Right ventricle myocardium inferior (tissue), 1 donor: ENCODE measurements around the gene TCF7L2. TPM values are rescaled to one million over a fixed set of nuclear protein-coding genes. Genes with fewer than 3 reads are reported as not detected.
"Not testable (repeated sequence)": the region's sequence is repeated elsewhere in the genome, so short reads cannot be mapped to it uniquely, and the experiment has no call there.

Experiments
- ATAC-seq: fragments of 200-7000 bp; cut with Tn5 transposase; one replicate; pipeline ENCODE4 v1.9.1; 2020; ENCODE audit warnings: mild to moderate bottlenecking, moderate library complexity
- DNase-seq: peaks from one replicate; pipeline ENCODE4 v3.0.0; 2021; ENCODE audit errors: missing footprints
- intact Hi-C: fragments of 100-400 bp; cut with DNase I; formaldehyde crosslinking; loops from one replicate; pipeline ENCODE4 v1.11.0; 2022
- total RNA-seq: library from RNA; stranded (reverse); fragmentation: NEBNext Ultra II Directional; extraction: Animal tissue kit (Norgen Biotek cat#: 25700); gene quantifications from one replicate; pipeline ENCODE4 v1.2.1, GENCODE V29; 2021
- donor health status: DM: no; HTN: yes; CAD: no; lungs with severe emphysema.

The TCF7L2 gene
- total RNA-seq, 1 donor from 2014 or later: 12.4 TPM

GRCh38 chr10:113053091-113053490, 103.0 kb downstream of the TCF7L2 start:
- intact Hi-C loops: no loop called here
- ATAC-seq (peak; percentile 69), DNase-seq (no peak)

GRCh38 chr10:113053881-113054280, 103.8 kb downstream of the TCF7L2 start:
- DNase-seq (no peak), ATAC-seq (no peak)
- intact Hi-C loops: no loop called here

GRCh38 chr10:113055458-113055857, 105.4 kb downstream of the TCF7L2 start:
- intact Hi-C loops: loop anchor here (5.0 kb wide), 1 partner anchor 33 kb away; no protein-coding TSS in a partner anchor
- no peak for DNase-seq
- no peak for ATAC-seq

GRCh38 chr10:113056030-113056429, 106.0 kb downstream of the TCF7L2 start:
- DNase-seq (no peak), ATAC-seq (no peak)
- intact Hi-C loops: loop anchor here (5.0 kb wide), 1 partner anchor 34 kb away; no protein-coding TSS in a partner anchor

- no peak for ATAC-seq
- intact Hi-C loops: loop anchor here (5.0 kb wide), 1 partner anchor 34 kb away; no protein-coding TSS in a partner anchor
- no peak for DNase-seq
Measured at GRCh38 chr10:113056441-113057021, 106.5 kb downstream of the TCF7L2 start.

GRCh38 chr10:113057948-113058522, 108.0 kb downstream of the TCF7L2 start:
- ATAC-seq (no peak), DNase-seq (no peak)
- intact Hi-C loops: loop anchor here (5.0 kb wide), 1 partner anchor 36 kb away; no protein-coding TSS in a partner anchor

GRCh38 chr10:113058523-113059370, 108.7 kb downstream of the TCF7L2 start:
- intact Hi-C loops: loop anchor here (5.0 kb wide), 1 partner anchor 36 kb away; no protein-coding TSS in a partner anchor
- ATAC-seq (no peak), DNase-seq (no peak)

- intact Hi-C loops: loop anchor here (5.0 kb wide), 1 partner anchor 37 kb away; no protein-coding TSS in a partner anchor
- DNase-seq (no peak), ATAC-seq (peak; percentile 65)
Measured at GRCh38 chr10:113059371-113059780, 109.3 kb downstream of the TCF7L2 start.

- DNase-seq: peak; percentile 86
- intact Hi-C loops: loop anchor here (5.0 kb wide), 2 partner anchors 67 to 108 kb away; partner anchors contain the start of gene TCF7L2
- peak; percentile 83 for ATAC-seq
Measured at GRCh38 chr10:113060201-113061053, 110.4 kb downstream of the TCF7L2 start.

- DNase-seq (no peak), ATAC-seq (no peak)
- intact Hi-C loops: loop anchor here (5.0 kb wide), 2 partner anchors 66 to 109 kb away; partner anchors contain the start of gene TCF7L2
Measured at GRCh38 chr10:113061054-113061430, 111.0 kb downstream of the TCF7L2 start.

- intact Hi-C loops: loop anchor here (5.0 kb wide), 2 partner anchors 66 to 109 kb away; partner anchors contain the start of gene TCF7L2
- DNase-seq: no peak
- ATAC-seq: no peak
Measured at GRCh38 chr10:113061557-113061956, 111.5 kb downstream of the TCF7L2 start.

- DNase-seq (no peak), ATAC-seq (no peak)
- intact Hi-C loops: loop anchor here (5.0 kb wide), 2 partner anchors 64 to 111 kb away; partner anchors contain the start of gene TCF7L2
Measured at GRCh38 chr10:113063043-113063967, 113.3 kb downstream of the TCF7L2 start.

GRCh38 chr10:113064039-113064438, 114.0 kb downstream of the TCF7L2 start:
- no peak for ATAC-seq
- intact Hi-C loops: loop anchor here (5.0 kb wide), 2 partner anchors 63 to 112 kb away; partner anchors contain the start of gene TCF7L2

GRCh38 chr10:113066120-113066519, 116.1 kb downstream of the TCF7L2 start:
- ATAC-seq, intact Hi-C loops, DNase-seq: not testable (repeated sequence)

More at GRCh38 chr10:113064039-113064438, 114.0 kb downstream of the TCF7L2 start:
- DNase-seq: no peak

- intact Hi-C loops: no loop called here
- ATAC-seq (no peak), DNase-seq (no peak)
Measured at GRCh38 chr10:113066561-113067312, 116.7 kb downstream of the TCF7L2 start.

GRCh38 chr10:113067501-113067900, 117.5 kb downstream of the TCF7L2 start:
- DNase-seq: no peak
- ATAC-seq: no peak
- intact Hi-C loops: no loop called here
